Dermis blood vessel endothelial cell (primary cell): Measurements from ENCODE around the gene HEATR5A. TPM values are rescaled to one million over a fixed set of nuclear protein-coding genes. Genes with fewer than 3 reads are reported as not detected.
"Not testable (repeated sequence)": the region's sequence is repeated elsewhere in the genome, so short reads cannot be mapped to it uniquely, and the experiment has no call there.

ENCODE experiments used
- DNase-seq: peaks from one replicate; pipeline ENCODE4 v3.0.0; 2010
- total RNA-seq: library from RNA; depleted of rRNA; stranded (reverse); fragments of >200 nt; gene quantifications from 2 replicates; pipeline ENCODE4 v1.2.3, GENCODE V29; 2014

The HEATR5A gene
- total RNA-seq, 1 donor from 2014 or later, result 43.1 TPM

GRCh38 chr14:31388687-31389413 lies 31.5 kb downstream of the HEATR5A start:
- DNase-seq, result no peak

GRCh38 chr14:31387091-31387490 lies 33.3 kb downstream of the HEATR5A start:
- no peak for DNase-seq

- DNase-seq, result no peak
Measured at GRCh38 chr14:31386271-31386670, 34.1 kb downstream of the HEATR5A start.

GRCh38 chr14:31382221-31382620 lies 38.1 kb downstream of the HEATR5A start:
- DNase-seq, result no peak

GRCh38 chr14:31380106-31380505 lies 40.2 kb downstream of the HEATR5A start:
- DNase-seq, result no peak

- not testable (repeated sequence) for DNase-seq
Measured at GRCh38 chr14:31379125-31379947, 41.0 kb downstream of the HEATR5A start.

GRCh38 chr14:31377433-31377832 lies 42.9 kb downstream of the HEATR5A start:
- no peak for DNase-seq

- peak; percentile 4 for DNase-seq
Measured at GRCh38 chr14:31371646-31372045, 48.7 kb downstream of the HEATR5A start.

GRCh38 chr14:31363331-31364073 lies 56.8 kb downstream of the HEATR5A start:
- no peak for DNase-seq

- DNase-seq, result no peak
Measured at GRCh38 chr14:31362746-31363145, 57.6 kb downstream of the HEATR5A start.

- DNase-seq, result not testable (repeated sequence)
Measured at GRCh38 chr14:31361761-31362160, 58.6 kb downstream of the HEATR5A start.

- peak; percentile 31 for DNase-seq
Measured at GRCh38 chr14:31360919-31361662, 59.3 kb downstream of the HEATR5A start.

GRCh38 chr14:31357279-31357678 lies 63.1 kb downstream of the HEATR5A start:
- DNase-seq, result peak; percentile 50

GRCh38 chr14:31346097-31346496 lies 74.3 kb downstream of the HEATR5A start:
- DNase-seq, result no peak

GRCh38 chr14:31341280-31341679 lies 79.1 kb downstream of the HEATR5A start:
- no peak for DNase-seq

GRCh38 chr14:31340297-31341063 lies 79.9 kb downstream of the HEATR5A start:
- DNase-seq, result no peak

- DNase-seq, result no peak
Measured at GRCh38 chr14:31339743-31340142, 80.6 kb downstream of the HEATR5A start.

- DNase-seq, result no peak
Measured at GRCh38 chr14:31337331-31337730, 83.0 kb downstream of the HEATR5A start.

- no peak for DNase-seq
Measured at GRCh38 chr14:31336646-31337045, 83.7 kb downstream of the HEATR5A start.

- not testable (repeated sequence) for DNase-seq
Measured at GRCh38 chr14:31331395-31331794, 89.0 kb downstream of the HEATR5A start.

- DNase-seq, result not testable (repeated sequence)
Measured at GRCh38 chr14:31329876-31330521, 90.4 kb downstream of the HEATR5A start.
